NCI-H526 (cell line): ENCODE measurements around the gene UBE2E2.

Experiments
- DNase-seq, 2 experiments: peaks; one replicate each; lab custom pipeline; 2025; lab: John Stamatoyannopoulos, UW

Gene UBE2E2

DNA sequence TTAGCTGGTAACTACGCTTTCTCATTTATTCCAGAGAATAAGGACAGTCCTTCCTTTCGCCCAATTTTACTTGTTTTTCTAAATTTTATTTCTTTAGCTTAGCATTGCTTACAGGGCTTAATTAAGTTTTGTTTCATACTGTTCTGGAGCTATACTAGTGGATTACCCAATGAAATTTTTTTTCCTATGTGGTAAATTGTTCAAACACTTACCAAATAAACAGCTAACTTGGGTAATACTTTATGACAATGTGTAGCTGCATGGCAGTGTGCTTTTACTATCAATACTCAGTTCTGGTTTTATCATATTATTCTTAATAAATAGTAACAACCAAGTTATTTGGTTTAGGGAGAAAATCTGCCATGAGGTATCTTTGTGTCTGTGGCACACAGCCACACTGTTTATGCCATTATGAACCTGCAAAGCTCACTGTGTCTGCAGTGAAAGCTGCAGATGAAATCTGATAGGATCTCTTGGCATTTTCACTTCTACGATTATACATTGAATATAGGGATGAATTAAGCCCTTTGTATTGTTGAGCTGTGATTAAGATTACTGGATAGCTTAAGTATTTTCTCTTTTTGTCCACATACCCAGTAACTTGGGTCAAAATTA, 37.2 kb downstream of the UBE2E2 start:
- DNase-seq = peak in 1 of 2 experiments; percentile 25

DNA sequence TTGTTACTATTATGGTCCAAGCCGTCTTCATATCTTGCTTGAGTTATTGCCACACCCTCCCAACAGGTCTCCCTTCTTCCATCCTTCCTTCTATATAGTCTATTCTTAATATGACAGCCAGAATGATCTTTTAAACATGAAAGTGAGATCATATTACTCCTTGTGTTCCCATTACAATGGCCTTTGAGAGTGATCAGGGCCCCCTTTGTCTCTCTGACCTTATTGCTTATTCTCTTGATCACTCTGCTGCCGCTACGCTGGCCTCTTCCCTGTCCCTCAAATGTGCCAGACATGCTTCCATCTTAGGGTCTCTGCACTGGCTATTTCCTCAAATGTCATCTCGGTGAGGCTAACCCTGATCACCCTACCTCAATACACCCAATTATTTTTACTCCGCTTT, 38.1 kb downstream of the UBE2E2 start:
- DNase-seq = no peak

- no peak for DNase-seq
Measured at GRCh38 chr3:23242106-23242505, 39.0 kb downstream of the UBE2E2 start.

DNA sequence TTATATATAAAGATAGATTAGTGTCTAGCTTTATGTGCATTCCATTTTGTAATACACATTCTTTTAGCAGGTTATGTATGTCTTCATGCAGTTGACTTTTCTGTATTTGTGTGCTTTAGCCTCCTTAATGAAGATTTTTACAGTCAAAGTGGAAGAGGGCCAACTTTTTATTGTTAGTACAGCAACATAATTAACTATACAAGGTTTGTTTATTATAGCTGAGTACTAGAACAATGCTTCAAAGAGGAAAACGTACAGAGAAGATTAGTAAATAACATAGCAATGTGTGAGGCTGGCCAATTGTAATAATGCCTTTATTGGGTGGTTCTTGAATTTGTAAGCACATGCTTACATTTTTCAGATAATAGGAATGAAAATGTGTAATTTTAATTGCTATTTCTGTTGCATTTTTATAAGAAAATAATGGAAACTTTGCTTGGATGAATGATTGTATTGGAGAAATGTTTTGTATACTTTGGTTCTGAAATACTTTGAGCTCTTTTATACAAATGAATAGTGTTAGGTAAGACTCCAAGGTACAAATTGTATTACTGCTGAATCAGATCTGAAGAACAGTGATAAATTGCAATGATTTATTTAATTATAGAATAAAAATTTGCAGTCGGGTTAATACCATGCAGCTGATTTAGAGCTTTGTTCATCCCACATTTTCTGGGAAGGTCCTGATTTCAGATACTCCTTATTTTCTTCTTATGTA, 41.4 kb downstream of the UBE2E2 start:
- DNase-seq = no peak

DNA sequence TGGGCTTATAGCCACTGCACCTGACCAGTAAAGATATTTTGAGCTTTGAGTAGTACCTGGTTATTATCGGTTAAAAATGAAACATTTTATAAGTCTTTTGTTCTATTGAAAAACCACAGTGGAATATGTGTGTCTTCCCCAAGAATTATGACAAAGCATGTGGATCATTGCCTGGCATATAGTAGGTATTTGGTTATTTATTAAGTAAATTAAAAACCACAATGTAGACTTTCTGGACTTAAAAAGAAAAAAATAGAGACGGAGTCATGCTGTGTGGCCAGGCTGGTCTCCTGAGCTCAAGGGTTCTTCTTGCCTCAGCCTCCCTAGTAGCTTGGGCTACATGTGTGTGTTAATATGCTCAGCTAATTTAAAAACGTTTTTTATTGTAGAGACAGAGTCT, 43.5 kb downstream of the UBE2E2 start:
- DNase-seq = no peak

GRCh38 chr3:23248594-23249131, 45.5 kb downstream of the UBE2E2 start:
- DNase-seq = no peak

DNA sequence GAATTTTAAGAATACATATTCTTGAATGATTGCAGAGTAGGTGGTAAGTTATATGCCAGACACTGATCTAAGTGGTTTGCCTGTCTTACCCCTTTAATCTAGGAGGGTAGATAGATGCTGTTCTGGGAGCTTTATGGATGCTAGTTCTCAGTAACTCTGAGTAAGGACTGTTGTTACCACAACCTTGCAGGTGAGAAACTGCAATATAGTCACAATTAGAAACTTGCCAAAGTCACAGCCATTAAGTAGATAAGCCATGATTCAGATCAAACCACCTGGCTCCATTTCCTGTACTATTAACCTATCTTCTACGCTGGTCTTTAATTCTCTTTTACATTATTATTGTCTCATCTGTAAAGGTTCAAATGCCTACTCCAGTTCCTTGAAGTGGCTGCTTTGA, 46.8 kb downstream of the UBE2E2 start:
- DNase-seq = no peak

- DNase-seq = no peak
Measured at GRCh38 chr3:23252122-23252521, 49.0 kb downstream of the UBE2E2 start.

DNA sequence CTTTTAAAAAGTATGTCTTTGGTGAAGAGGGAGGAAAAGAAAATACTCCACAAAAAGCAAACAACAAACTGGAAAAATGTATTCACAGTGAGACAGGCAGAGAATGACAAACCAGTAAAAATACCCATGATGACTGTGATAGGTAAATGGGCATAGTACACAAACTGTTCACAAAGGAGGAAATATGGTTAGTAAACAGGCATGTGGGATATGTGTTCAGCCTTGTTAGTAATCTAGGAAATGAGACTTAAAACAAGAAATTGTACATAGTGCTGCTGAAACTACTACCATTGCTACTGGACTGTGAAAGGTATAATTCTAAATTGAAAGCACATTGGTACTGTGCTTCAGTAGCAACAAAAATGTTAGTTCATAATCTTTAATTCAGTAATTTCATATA, 50.1 kb downstream of the UBE2E2 start:
- DNase-seq = peak in 1 of 2 experiments; percentile 5

- peak; percentile 35 to 57 for DNase-seq
Measured at GRCh38 chr3:23254282-23254681, 51.2 kb downstream of the UBE2E2 start.

DNA sequence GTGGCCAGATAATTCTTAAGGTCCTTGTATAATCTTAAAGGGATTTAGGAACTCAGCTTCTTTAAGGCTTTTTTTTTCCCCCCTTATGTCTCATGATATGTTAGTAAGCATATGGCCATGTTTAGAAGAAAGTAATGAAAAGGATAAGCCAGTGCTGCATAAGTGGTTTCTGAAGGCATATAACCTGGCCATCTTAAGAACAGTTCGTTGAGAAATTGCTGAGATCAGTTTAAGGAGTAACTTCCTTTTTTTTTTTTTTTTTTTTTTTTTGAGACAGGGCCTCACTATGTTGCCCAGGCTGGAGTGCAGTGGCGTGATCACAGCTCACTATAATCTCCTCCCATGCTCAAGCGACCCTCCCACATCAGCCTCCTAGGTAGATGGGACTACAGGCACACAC, 51.7 kb downstream of the UBE2E2 start:
- DNase-seq = no peak

DNA sequence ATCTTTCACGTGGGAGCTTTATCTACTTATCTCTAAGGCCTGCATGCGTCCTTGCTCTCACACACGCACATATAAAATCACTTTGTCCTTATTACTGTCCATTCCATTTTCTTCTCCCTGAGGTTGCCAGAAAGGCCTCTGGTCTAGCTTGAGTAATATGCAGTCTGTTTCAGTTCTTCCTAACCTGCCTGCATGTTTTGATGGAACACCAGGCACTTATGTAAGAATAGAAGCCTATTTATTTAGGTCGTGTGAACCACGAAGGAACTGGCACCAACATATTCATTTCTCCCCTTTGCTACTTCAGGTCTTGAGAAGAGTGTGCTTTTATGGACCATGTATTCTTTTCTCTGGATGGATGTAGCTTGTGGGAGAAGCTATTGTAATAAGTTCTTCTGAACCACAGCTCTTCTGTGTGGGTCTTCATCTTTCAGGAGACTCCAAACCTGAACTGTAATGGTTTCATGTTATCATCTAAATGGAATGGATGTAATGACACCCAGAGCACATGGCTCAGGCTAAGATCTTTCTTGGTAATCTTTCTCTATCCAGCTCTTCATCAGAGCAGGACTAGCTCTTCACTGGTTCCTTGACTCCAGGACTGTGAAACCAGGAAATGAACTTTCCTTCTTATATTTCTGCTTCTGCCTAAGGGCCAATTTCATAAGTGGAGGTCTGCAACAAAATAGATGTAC, 53.8 kb downstream of the UBE2E2 start:
- DNase-seq = no peak

GRCh38 chr3:23258110-23258509, 55.0 kb downstream of the UBE2E2 start:
- no peak for DNase-seq

GRCh38 chr3:23259515-23259914, 56.4 kb downstream of the UBE2E2 start:
- no peak for DNase-seq

DNA sequence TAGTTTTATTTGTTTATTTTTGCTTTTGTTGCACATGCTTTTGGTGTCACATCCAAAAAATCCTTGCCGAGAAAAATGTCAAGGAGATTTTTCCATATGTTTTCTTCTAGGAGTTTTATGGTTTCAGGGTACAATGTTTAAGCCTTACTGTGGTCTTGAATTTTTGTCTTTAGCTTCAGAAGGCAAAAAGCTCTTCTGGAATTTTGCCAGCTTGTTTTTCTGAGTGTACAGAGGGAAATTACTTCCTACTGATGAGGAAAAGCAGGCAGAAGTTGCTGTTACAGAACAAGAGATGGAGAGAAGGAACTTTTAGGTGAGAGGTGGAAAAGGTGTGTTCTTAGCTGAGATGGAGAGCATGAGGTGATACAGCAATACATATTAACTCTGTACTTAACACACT, 59.6 kb downstream of the UBE2E2 start:
- DNase-seq = no peak

DNA sequence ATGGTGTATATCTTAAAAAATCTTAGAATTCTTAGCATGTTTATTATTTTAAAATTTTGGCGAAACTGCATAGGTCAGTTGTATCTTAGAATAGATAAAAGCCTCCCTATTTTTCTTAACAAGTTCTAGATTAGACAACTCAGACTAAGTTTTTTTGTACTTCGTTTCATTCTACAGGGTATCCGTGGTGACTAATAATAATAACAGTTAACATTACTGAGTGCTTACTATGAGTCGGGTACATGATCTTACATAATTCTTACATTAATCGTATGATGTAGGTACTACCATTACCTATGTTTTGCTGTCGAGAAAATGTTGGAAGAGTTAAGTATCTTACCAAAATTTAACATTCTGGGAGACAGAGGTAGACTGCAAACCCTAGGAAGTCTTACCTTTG, 60.7 kb downstream of the UBE2E2 start:
- DNase-seq = no peak

GRCh38 chr3:23264413-23264812, 61.3 kb downstream of the UBE2E2 start:
- DNase-seq = no peak

DNA sequence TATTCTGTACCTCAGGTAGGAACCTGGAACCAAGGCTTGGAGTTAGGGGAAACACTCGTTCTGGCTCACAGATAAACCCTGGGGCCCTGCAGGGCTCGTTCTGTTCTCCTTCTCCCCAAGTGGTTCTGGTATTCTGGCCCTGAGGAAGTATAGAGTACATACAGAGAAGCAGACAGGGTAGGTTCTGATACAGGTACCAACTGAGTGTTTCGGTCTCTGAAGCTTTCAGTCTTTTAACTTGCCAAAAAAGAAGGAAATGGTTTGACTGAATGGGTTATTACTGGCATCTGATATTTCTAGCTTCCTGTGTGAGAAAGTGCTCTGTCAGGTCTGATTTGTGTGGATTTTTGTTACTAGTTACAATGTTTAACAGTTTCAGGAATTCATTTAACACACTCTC, 67.3 kb downstream of the UBE2E2 start:
- DNase-seq = no peak

GRCh38 chr3:23271876-23272741, 69.0 kb downstream of the UBE2E2 start:
- no peak for DNase-seq

- no peak for DNase-seq
Measured at GRCh38 chr3:23272820-23273219, 69.7 kb downstream of the UBE2E2 start.

- no peak for DNase-seq
Measured at GRCh38 chr3:23275061-23275460, 71.9 kb downstream of the UBE2E2 start.

- no peak for DNase-seq
Measured at GRCh38 chr3:23275814-23276213, 72.7 kb downstream of the UBE2E2 start.
